ENCODE data around the gene PEDS1.
"Not testable (repeated sequence)": the region's sequence is repeated elsewhere in the genome, so short reads cannot be mapped to it uniquely, and the experiment has no call there.

Gene PEDS1

DNA sequence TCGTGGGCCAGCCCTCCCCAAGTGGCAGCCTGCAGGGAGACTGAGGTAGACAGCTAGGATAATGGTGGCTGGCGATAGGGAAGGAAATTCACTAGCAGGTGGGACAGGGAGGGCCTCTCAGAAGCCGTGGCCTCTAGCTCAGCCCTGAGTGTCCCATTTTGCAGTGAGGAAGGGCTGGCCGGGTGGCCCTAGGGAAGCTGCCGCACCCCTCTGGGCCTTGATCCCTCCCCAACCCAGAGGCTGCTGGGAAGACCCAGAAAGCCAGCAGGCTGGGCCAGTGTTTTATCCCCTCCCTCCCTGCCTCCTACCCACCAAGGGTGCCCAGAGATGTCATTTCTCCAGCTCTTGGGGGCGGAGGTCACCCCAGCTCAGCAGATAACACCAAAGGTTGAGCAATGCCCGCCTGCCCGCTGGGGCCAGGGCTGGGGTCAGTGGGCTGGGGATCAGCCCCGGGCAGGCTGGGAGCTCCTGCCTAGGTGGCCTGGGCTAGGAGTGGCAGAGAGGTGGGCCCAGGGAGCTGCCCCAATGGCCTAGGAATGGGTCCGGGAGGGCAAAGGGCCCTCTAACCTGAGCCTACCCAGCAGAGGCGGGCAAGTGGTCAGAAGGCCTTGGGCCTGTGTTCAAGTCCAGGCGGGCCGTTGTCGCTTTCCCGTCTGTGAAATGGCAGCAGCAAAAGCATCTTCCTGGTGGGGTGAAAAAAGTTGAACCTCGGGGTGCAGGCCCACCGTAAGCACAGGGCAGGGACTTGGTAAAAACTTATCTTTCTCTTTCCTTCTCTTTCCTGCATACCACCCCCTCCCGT lies 35.6 kb upstream of the PEDS1 start:
- Histone ChIP-seq H3K9me3 (ENCODE audit: insufficient read depth, low read depth, low read length) (no peaks in the 10 kb centered on the region), H3K4me1 (ENCODE audit: insufficient read depth, low read length) (peaks cover 8% of the 10 kb centered on the region), H3K27me3 (ENCODE audit: insufficient read depth, low read length) (peaks cover 8% of the 10 kb centered on the region; the same call in 1 of the 2 replicates), H3K4me3 (ENCODE audit: low read length) (no peak overlapping the region), H3K36me3 (ENCODE audit: insufficient read depth, low read depth, low read length) (no peaks in the 10 kb centered on the region), H3K9ac (ENCODE audit: low read depth, low read length) (no peak overlapping the region), H3K27ac (ENCODE audit: low read length) (no peak overlapping the region)

DNA sequence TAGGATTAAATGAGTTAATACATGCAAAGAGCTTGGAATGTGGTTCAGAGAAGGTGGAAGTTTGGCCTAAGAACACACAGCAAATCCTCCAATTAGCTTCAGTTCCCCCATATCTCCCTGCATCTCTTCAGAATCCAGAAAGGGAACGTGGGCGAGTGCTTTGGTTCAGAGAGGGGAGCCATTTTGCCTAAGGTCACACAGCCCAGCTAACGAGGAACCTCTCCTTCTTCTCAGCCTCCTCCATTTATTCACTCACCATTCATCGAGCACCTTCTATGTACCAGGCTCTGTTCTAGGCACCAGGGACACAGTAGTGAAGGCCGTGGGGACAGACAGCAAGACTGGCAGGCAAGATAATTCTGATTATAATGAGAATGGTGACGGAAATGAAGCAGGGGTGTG lies 34.8 kb upstream of the PEDS1 start:
- Histone ChIP-seq H3K36me3 (ENCODE audit: insufficient read depth, low read depth, low read length) (no peaks in the 10 kb centered on the region), H3K27ac (ENCODE audit: low read length) (no peak overlapping the region), H3K4me3 (ENCODE audit: low read length) (no peak overlapping the region), H3K27me3 (ENCODE audit: insufficient read depth, low read length) (peaks cover 8% of the 10 kb centered on the region; the same call in 1 of the 2 replicates), H3K4me1 (ENCODE audit: insufficient read depth, low read length) (peaks cover 4% of the 10 kb centered on the region; the same call in 1 of the 2 replicates), H3K9me3 (ENCODE audit: insufficient read depth, low read depth, low read length) (no peaks in the 10 kb centered on the region), H3K9ac (ENCODE audit: low read depth, low read length) (no peak overlapping the region)

DNA sequence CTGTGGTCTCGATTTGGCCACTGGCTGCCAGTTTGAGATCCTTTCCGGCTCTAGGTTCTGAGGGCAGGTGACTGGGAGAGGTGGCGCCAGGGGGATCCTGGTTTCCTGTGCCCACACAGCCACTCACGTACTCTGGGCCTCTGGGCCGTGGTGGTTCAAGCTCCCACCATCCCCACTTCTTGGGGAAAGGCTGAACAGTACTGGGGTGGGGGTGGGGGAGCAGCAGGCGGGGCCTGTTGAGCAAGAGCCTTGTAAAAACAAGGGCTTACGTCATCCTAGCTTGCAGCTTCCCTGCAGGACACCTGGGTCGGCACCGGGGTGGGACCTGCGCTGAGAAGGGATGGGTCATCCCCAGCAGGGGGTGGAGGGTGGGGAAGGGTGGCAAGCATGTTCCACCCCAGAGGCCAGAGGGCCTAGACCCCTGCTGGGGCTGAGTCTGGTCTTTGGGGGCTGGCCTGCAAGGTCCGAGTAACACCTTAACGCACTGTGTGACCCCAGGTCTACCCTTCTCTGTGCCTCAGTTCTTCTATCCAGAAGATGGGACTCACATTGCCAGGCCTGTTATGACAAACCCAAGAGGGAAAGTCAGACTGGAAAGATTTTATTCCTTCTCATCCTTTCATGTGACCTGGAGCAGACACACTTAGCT lies 34.0 kb upstream of the PEDS1 start:
- H3K27me3 ChIP-seq (ENCODE audit: insufficient read depth, low read length) = peaks cover 8% of the 10 kb centered on the region; the same call in 1 of the 2 replicates
- H3K9ac ChIP-seq (ENCODE audit: low read depth, low read length) = no peak overlapping the region
- H3K36me3 ChIP-seq (ENCODE audit: insufficient read depth, low read depth, low read length) = no peaks in the 10 kb centered on the region
- H3K4me1 ChIP-seq (ENCODE audit: insufficient read depth, low read length) = peaks cover 2% of the 10 kb centered on the region; the same call in 1 of the 2 replicates
- H3K27ac ChIP-seq (ENCODE audit: low read length) = no peak overlapping the region
- H3K9me3 ChIP-seq (ENCODE audit: insufficient read depth, low read depth, low read length) = no peaks in the 10 kb centered on the region
- no peak overlapping the region for H3K4me3 ChIP-seq (ENCODE audit: low read length)

GRCh38 chr20:50186987-50187402 lies 33.5 kb upstream of the PEDS1 start:
- Histone ChIP-seq H3K4me1 (ENCODE audit: insufficient read depth, low read length) (peaks cover 2% of the 10 kb centered on the region; the same call in 1 of the 2 replicates), H3K9ac (ENCODE audit: low read depth, low read length) (no peak overlapping the region), H3K27ac (ENCODE audit: low read length) (no peak overlapping the region), H3K4me3 (ENCODE audit: low read length) (no peak overlapping the region), H3K9me3 (ENCODE audit: insufficient read depth, low read depth, low read length) (no peaks in the 10 kb centered on the region), H3K36me3 (ENCODE audit: insufficient read depth, low read depth, low read length) (no peaks in the 10 kb centered on the region), H3K27me3 (ENCODE audit: insufficient read depth, low read length) (peaks cover 8% of the 10 kb centered on the region; the same call in 1 of the 2 replicates)

DNA sequence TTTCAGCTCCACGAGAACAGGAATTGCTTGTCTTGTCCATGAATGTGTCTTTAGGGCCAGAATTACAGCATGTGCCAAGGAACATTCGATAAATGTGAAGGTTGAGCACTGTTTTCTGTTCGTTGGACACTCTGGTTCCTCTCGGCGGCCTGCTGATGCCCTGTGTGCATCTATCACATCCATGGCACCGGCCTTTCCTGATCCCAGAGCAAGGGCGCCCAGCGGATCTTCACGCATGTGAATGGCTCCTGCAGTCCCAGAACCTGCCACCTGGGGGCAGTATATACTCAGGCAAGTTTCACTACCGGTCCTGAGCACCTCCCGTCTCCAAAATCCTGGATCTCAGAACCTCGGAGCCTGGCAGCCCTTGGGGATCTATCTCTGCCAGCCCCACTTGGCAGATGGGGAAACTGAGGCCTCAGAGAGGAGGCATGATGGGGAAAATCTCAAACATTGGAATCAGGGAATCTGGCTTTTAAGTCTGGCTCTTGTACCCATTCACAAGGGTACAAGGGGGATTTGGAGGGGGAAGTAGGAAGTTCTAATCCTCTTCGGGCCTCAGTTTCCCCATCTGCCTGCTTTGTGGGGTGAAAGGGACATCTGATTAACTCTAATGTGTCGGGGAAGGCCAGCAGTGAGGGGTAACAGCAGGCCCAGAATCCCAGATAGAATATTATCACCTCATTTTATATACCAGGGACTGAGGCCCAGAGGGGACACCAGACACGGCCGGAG lies 32.8 kb upstream of the PEDS1 start:
- Histone ChIP-seq H3K36me3 (ENCODE audit: insufficient read depth, low read depth, low read length) (no peaks in the 10 kb centered on the region), H3K4me1 (ENCODE audit: insufficient read depth, low read length) (peaks cover 2% of the 10 kb centered on the region; the same call in 1 of the 2 replicates), H3K9ac (ENCODE audit: low read depth, low read length) (no peak overlapping the region), H3K4me3 (ENCODE audit: low read length) (no peak overlapping the region), H3K9me3 (ENCODE audit: insufficient read depth, low read depth, low read length) (no peaks in the 10 kb centered on the region), H3K27me3 (ENCODE audit: insufficient read depth, low read length) (peaks cover 8% of the 10 kb centered on the region; the same call in 1 of the 2 replicates), H3K27ac (ENCODE audit: low read length) (no peak overlapping the region)

DNA sequence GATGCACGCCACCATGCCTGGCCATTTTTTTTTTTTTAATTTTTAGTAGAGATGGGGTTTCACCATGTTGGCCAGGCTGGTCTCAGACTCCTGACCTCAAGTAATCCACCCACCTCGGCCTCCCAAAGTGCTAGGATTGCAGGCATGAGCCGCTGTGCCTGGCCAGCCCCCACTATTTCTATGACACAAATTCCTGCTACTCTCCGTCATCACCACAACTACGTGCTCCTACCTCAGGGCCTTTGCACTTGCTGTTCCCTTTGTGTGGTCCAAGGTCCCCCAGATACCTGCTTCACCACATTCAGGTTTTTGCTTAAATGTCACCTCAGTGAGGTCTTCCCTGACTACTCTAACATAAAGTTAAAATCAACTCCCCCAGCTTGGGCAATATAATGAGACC lies 31.9 kb upstream of the PEDS1 start:
- no peak overlapping the region for H3K4me3 ChIP-seq (ENCODE audit: low read length)
- H3K9me3 ChIP-seq (ENCODE audit: insufficient read depth, low read depth, low read length) = no peaks in the 10 kb centered on the region
- no peak overlapping the region for H3K9ac ChIP-seq (ENCODE audit: low read depth, low read length)
- H3K4me1 ChIP-seq (ENCODE audit: insufficient read depth, low read length) = peaks cover 2% of the 10 kb centered on the region; the same call in 1 of the 2 replicates
- H3K27ac ChIP-seq (ENCODE audit: low read length) = no peak overlapping the region
- H3K36me3 ChIP-seq (ENCODE audit: insufficient read depth, low read depth, low read length) = no peaks in the 10 kb centered on the region
- peaks cover 8% of the 10 kb centered on the region; the same call in 1 of the 2 replicates for H3K27me3 ChIP-seq (ENCODE audit: insufficient read depth, low read length)

DNA sequence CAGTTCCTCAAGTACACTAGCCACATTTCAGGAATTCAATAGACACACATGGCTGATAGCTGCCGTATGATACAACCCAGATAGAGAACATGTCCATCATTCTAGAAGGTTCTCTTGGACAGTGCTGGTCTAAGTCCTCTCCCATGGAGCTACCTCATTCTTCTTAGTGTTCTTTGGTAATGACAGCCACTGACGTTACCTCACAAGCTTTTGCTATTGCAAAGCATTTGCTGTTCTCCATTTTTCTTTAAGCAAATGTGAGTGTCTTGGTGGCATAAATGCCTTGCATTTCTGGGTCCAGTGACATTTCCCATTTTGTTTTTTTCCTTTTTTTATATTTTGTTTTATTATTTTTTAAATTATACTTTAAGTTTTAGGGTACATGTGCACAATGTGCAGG lies 28.8 kb upstream of the PEDS1 start:
- Histone ChIP-seq H3K9me3 (ENCODE audit: insufficient read depth, low read depth, low read length) (no peaks in the 10 kb centered on the region), H3K9ac (ENCODE audit: low read depth, low read length) (no peak overlapping the region), H3K27ac (ENCODE audit: low read length) (no peak overlapping the region), H3K4me3 (ENCODE audit: low read length) (no peak overlapping the region), H3K27me3 (ENCODE audit: insufficient read depth, low read length) (peaks cover 8% of the 10 kb centered on the region; the same call in 1 of the 2 replicates), H3K4me1 (ENCODE audit: insufficient read depth, low read length) (peaks cover 2% of the 10 kb centered on the region; the same call in 1 of the 2 replicates), H3K36me3 (ENCODE audit: insufficient read depth, low read depth, low read length) (no peaks in the 10 kb centered on the region)

DNA sequence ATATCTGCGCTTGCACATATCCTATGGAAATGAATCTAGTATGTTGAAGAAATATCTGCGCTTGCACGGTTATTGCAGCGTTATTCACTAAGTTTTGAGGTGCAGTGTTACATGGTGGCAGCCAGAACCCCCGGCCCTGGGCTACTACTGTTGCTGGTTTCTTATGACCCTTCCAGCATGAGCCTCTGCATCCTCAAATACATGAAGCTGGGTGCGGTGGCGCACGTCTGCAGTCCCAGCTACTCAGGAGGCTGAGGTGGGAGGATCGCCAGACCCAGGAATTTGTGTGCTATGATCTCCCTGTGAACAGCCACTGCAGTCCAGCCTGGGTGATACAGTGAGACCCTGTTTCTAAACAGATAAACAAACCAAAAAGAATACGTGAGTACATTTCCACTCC lies 27.8 kb upstream of the PEDS1 start:
- no peak overlapping the region for H3K9ac ChIP-seq (ENCODE audit: low read depth, low read length)
- H3K27ac ChIP-seq (ENCODE audit: low read length) = no peak overlapping the region
- H3K9me3 ChIP-seq (ENCODE audit: insufficient read depth, low read depth, low read length) = no peaks in the 10 kb centered on the region
- H3K27me3 ChIP-seq (ENCODE audit: insufficient read depth, low read length) = peaks cover 8% of the 10 kb centered on the region; the same call in 1 of the 2 replicates
- no peak overlapping the region for H3K4me3 ChIP-seq (ENCODE audit: low read length)
- no peaks in the 10 kb centered on the region for H3K36me3 ChIP-seq (ENCODE audit: insufficient read depth, low read depth, low read length)
- H3K4me1 ChIP-seq (ENCODE audit: insufficient read depth, low read length) = no peaks in the 10 kb centered on the region

DNA sequence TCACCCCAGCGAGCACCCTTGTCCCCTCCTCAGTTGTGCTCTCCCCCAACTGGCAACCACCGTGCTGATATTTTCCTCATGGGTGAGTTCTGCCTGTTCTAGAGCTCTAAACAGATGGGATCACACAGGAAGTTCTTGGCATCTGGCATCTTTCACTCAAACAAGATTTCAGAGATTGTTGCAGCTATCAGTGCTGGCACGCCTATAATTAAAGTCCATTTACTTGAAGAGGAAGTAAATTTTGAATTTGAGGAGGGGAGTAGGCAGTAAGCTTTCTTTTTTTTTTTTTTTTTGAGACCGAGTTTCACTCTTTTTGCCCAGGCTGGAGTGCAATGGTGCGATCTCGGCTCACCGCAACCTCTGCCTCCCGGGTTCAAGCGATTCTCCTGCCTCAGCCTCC lies 25.1 kb upstream of the PEDS1 start:
- not testable (repeated sequence) for H3K36me3 ChIP-seq (ENCODE audit: insufficient read depth, low read depth, low read length); H3K9ac ChIP-seq (ENCODE audit: low read depth, low read length); H3K4me1 ChIP-seq (ENCODE audit: insufficient read depth, low read length); H3K4me3 ChIP-seq (ENCODE audit: low read length); H3K27ac ChIP-seq (ENCODE audit: low read length); H3K9me3 ChIP-seq (ENCODE audit: insufficient read depth, low read depth, low read length); H3K27me3 ChIP-seq (ENCODE audit: insufficient read depth, low read length)

DNA sequence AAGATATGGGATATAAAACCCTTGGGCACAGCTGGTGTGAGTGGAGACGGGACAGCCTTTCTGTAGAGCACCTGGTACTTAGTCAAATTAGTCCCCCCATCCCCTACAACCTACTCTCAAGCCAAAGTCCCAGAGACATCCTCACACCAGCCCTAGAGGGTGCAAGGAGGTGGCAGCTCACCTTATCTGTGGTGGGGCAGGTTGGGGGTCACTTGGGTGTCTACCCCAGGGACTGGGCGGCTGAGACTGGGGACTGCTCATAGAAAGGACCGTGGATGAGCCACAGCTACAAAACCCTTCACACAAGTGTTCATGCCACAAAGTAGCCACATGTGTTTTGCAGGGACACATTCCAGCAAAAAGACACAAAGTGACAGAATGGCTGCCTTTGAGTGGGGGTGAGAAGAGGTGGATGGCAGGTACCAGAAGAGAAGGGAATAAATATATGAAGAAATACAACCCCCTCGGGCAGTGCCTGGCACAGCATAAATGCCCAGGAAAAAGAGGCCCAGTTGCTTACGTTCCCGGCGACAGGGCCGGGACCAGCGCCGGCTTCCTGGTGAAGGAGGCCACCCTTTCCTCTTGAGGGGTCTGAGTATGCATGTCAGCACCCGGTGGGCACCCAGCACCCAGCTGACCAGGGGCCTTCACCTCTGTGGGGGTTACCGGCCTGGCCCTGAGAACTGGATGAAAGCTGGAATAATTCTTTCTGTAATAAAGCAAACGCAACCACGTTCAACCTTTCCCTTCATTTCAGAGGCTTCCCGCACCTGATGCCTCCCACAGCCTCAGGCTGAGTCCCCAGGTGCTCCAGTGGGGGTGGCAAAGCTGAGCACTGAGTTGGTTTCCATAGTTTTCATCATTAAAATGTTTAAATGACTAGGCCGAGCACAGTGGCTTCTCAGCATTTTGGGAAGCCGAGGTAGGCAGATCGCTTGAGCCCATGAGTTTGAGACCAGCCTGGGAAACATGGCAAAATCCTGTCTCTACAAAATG lies 22.7 kb upstream of the PEDS1 start:
- no peaks in the 10 kb centered on the region for H3K36me3 ChIP-seq (ENCODE audit: insufficient read depth, low read depth, low read length)
- no peak overlapping the region for H3K4me3 ChIP-seq (ENCODE audit: low read length)
- H3K27ac ChIP-seq (ENCODE audit: low read length) = no peak overlapping the region
- no peak overlapping the region for H3K9ac ChIP-seq (ENCODE audit: low read depth, low read length)
- peaks cover 5% of the 10 kb centered on the region; the same call in 1 of the 2 replicates for H3K4me1 ChIP-seq (ENCODE audit: insufficient read depth, low read length)
- no peaks in the 10 kb centered on the region for H3K9me3 ChIP-seq (ENCODE audit: insufficient read depth, low read depth, low read length)
- H3K27me3 ChIP-seq (ENCODE audit: insufficient read depth, low read length) = no peaks in the 10 kb centered on the region

DNA sequence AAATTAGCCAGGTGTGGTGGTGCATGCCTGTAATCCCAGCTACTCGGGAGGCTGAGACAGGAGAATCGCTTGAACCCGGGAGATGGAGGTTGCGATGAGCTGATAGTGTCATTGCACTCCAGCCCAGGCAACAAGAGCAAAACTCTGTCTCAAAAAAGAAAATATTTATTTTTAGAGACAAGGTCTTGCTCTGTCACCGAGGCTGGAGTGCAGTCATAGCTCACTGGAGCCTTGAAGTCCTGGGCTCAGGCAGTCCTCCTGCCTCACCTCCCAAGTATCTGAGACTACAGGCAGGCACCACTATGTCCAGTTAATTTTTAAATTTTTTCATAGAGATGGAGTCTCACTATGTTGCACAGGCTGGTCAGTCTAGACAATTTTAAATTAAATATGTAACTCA lies 20.9 kb upstream of the PEDS1 start:
- Histone ChIP-seq H3K27ac (ENCODE audit: low read length) (no peak overlapping the region), H3K4me3 (ENCODE audit: low read length) (no peak overlapping the region)

More for the DNA sequence above, 20.9 kb upstream of the PEDS1 start:
- H3K9ac ChIP-seq (ENCODE audit: low read depth, low read length) = no peak overlapping the region
- peaks cover 5% of the 10 kb centered on the region; the same call in 1 of the 2 replicates for H3K4me1 ChIP-seq (ENCODE audit: insufficient read depth, low read length)
- H3K36me3 ChIP-seq (ENCODE audit: insufficient read depth, low read depth, low read length) = no peaks in the 10 kb centered on the region
- no peaks in the 10 kb centered on the region for H3K9me3 ChIP-seq (ENCODE audit: insufficient read depth, low read depth, low read length)
- H3K27me3 ChIP-seq (ENCODE audit: insufficient read depth, low read length) = no peaks in the 10 kb centered on the region
